ENCODE measurements around the gene GSDME.

- TF ChIP-seq CTCF (IDR thresholded peaks at IDR 0.05) (no peak), POLR2A (IDR thresholded peaks at IDR 0.05) (no peak)
These were observed 40.0 kb upstream of the GSDME start for GRCh38 chr7:24797270-24797669.
